BJ (cell line): ENCODE data around the gene STAT5B. TPM values are rescaled to one million over a fixed set of nuclear protein-coding genes. Genes with fewer than 3 reads are reported as not detected.

ENCODE experiments used
- CTCF ChIA-PET: fragments of 350-600 bp; formaldehyde crosslinking; extraction: SDS; loops from one replicate; lab custom pipeline; 2021; ENCODE audit warnings: antibody characterized with exemption, inconsistent platforms; lab: Yijun Ruan, JAX
- POLR2A ChIA-PET: fragments of 300-600 bp; sonication (Branson Sonifier 250); formaldehyde crosslinking; extraction: SDS; loops from one replicate; lab custom pipeline; 2021; ENCODE audit warnings: antibody characterized with exemption; lab: Charles Lee
- DNase-seq: peaks from one replicate; pipeline ENCODE4 v3.0.0-alpha.2; 2011; ENCODE audit warnings: low read depth
- H3K27me3 ChIP-seq: 2 replicates; pipeline ENCODE4 v1.6.0; 2011; ENCODE audit warnings: low read length; ENCODE audit not compliant: control insufficient read depth, insufficient read depth
- H3K36me3 ChIP-seq: 2 replicates; pipeline ENCODE4 v1.5.1; 2011; ENCODE audit warnings: low read length; ENCODE audit not compliant: control insufficient read depth, insufficient read depth
- H3K4me3 ChIP-seq: 2 replicates; pipeline ENCODE4 v1.5.1; 2011; ENCODE audit warnings: low read depth, mild to moderate bottlenecking, control low read depth, low read length
- CTCF ChIP-seq: IDR thresholded peaks from 2 replicates; pipeline ENCODE4 v1.5.1; 2011; ENCODE audit warnings: low read depth, mild to moderate bottlenecking, control low read depth, inconsistent platforms, low read length, moderate library complexity; ENCODE audit not compliant: insufficient read depth
- polyA plus RNA-seq: library from polyadenylated mRNA; depleted of rRNA; stranded (reverse); fragments of >200 nt; gene quantifications from 2 replicates; pipeline ENCODE4 v1.2.3, GENCODE V29; 2011

Gene STAT5B
- polyA plus RNA-seq, 1 experiment = 37.2 TPM

- Histone ChIP-seq H3K27me3 (no peaks in the 10 kb centered on the region), H3K4me3 (no peak overlapping the region), H3K36me3 (peaks cover 27% of the 10 kb centered on the region)
- ChIA-PET CTCF (interaction anchor here (0.6 to 3.5 kb wide), 6 partner anchors 24 to 210 kb away, joined by 3 to 12 read pairs (median 4); no protein-coding TSS in a partner anchor), POLR2A (no interaction called here)
- TF ChIP-seq CTCF = no peak
- DNase-seq = no peak
Observed at GRCh38 chr17:42317266-42317845, 41.2 kb upstream of the STAT5B start.

- DNase-seq = no peak
- Histone ChIP-seq H3K4me3 (no peak overlapping the region), H3K27me3 (no peaks in the 10 kb centered on the region), H3K36me3 (peaks cover 25% of the 10 kb centered on the region)
- ChIA-PET POLR2A (no interaction called here), CTCF (interaction anchor here (1.1 to 3.5 kb wide), 3 partner anchors 25 to 210 kb away, joined by 3 to 12 read pairs (median 4); no protein-coding TSS in a partner anchor)
- no peak for TF ChIP-seq CTCF
Observed at GRCh38 chr17:42316755-42317154, 40.6 kb upstream of the STAT5B start.

- CTCF ChIA-PET = interaction anchor here (0.7 to 1.7 kb wide), 3 partner anchors 9 to 107 kb away, joined by 3 to 4 read pairs (median 3); partner anchors contain the start of gene CAVIN1
- POLR2A ChIA-PET = no interaction called here
- no peaks in the 10 kb centered on the region for H3K27me3 ChIP-seq
- H3K4me3 ChIP-seq = no peak overlapping the region
- TF ChIP-seq CTCF = no peak
- H3K36me3 ChIP-seq = peaks cover 25% of the 10 kb centered on the region
- no peak for DNase-seq
Observed at GRCh38 chr17:42315402-42316156, 39.4 kb upstream of the STAT5B start.

DNA sequence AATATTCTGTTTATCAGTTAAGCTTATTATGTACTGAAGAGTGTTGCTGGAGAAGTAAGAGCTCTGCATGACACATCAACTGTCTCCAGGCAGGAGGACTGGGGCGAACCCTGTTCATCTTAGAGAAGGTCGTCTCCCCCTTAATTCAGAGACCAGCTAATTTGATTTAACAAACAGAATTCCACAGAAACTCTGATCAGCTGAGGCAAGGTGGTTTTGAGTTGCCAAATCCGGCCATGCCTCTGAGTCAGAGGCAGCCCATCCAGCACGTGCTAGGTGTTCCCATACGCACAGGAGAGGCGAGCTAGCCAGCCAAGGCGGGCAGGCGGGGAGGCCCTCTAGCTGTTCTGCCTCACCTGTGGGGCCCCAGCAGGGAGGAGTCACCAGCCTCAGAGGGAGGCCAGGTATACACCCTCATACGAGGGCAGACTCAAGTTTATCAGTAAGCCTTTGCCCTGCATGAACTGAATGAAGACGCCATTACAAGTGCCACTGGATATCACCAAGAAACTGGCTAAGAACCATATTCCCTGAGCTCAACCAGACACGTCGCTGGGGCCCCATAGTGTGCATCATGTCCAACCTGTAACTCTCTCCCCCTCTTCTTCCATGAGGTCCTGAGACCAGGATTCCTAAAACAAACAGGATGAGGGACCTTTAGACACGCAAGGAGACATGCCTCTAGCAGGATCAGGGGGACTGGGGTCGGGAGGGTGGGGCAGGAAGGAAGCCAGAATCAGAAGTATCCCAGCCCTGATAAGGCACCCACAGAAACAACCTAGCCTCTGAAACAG is 37.8 kb upstream of the STAT5B start:
- no peak overlapping the region for H3K4me3 ChIP-seq
- H3K36me3 ChIP-seq = peaks cover 27% of the 10 kb centered on the region
- TF ChIP-seq CTCF = no peak
- H3K27me3 ChIP-seq = no peaks in the 10 kb centered on the region
- ChIA-PET POLR2A (interaction anchor here (0.5 kb wide), 1 partner anchor 216 kb away, joined by 4 read pairs; no protein-coding TSS in a partner anchor), CTCF (interaction anchor here (0.6 to 4.0 kb wide), 6 partner anchors 8 to 213 kb away, joined by 3 to 18 read pairs (median 5); no protein-coding TSS in a partner anchor)
- DNase-seq = no peak
